A549 (cell line): ENCODE results near the gene MICOS13.

Experiments used
- CTCF ChIP-seq: fragments of >200 bp; sonication (Bioruptor Twin); formaldehyde crosslinking; IDR thresholded peaks from 3 replicates; pipeline ENCODE4 v1.5.1; 2016
- POLR2A ChIP-seq: IDR thresholded peaks from 2 replicates; pipeline ENCODE4 v1.6.1; 2012; ENCODE audit warnings: mild to moderate bottlenecking, low read length
- TF ChIP-seq, protein P1 (sequence below): IDR thresholded peaks from 2 replicates; pipeline ENCODE4 v1.6.1; 2012
- TF ChIP-seq, protein P2 (sequence below): fragments of 200-600 bp; sonication (generic); IDR thresholded peaks from 2 replicates; pipeline ENCODE4 v1.6.1; 2016; ENCODE audit warnings: antibody characterized with exemption, mild to moderate bottlenecking, moderate library complexity
- TF ChIP-seq, protein P3 (sequence below): fragments of 450-650 bp; IDR thresholded peaks from 2 replicates; pipeline ENCODE4 v1.6.1; 2014; ENCODE audit warnings: antibody characterized with exemption

GRCh38 chr19:5694956-5695648 is 14.8 kb upstream of the MICOS13 start:
- TF ChIP-seq, protein P1, sequence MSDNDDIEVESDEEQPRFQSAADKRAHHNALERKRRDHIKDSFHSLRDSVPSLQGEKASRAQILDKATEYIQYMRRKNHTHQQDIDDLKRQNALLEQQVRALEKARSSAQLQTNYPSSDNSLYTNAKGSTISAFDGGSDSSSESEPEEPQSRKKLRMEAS, result no peak
- TF ChIP-seq, protein P2, sequence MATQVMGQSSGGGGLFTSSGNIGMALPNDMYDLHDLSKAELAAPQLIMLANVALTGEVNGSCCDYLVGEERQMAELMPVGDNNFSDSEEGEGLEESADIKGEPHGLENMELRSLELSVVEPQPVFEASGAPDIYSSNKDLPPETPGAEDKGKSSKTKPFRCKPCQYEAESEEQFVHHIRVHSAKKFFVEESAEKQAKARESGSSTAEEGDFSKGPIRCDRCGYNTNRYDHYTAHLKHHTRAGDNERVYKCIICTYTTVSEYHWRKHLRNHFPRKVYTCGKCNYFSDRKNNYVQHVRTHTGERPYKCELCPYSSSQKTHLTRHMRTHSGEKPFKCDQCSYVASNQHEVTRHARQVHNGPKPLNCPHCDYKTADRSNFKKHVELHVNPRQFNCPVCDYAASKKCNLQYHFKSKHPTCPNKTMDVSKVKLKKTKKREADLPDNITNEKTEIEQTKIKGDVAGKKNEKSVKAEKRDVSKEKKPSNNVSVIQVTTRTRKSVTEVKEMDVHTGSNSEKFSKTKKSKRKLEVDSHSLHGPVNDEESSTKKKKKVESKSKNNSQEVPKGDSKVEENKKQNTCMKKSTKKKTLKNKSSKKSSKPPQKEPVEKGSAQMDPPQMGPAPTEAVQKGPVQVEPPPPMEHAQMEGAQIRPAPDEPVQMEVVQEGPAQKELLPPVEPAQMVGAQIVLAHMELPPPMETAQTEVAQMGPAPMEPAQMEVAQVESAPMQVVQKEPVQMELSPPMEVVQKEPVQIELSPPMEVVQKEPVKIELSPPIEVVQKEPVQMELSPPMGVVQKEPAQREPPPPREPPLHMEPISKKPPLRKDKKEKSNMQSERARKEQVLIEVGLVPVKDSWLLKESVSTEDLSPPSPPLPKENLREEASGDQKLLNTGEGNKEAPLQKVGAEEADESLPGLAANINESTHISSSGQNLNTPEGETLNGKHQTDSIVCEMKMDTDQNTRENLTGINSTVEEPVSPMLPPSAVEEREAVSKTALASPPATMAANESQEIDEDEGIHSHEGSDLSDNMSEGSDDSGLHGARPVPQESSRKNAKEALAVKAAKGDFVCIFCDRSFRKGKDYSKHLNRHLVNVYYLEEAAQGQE, result no peak
- TF ChIP-seq CTCF, result no peak
- TF ChIP-seq, protein P3, sequence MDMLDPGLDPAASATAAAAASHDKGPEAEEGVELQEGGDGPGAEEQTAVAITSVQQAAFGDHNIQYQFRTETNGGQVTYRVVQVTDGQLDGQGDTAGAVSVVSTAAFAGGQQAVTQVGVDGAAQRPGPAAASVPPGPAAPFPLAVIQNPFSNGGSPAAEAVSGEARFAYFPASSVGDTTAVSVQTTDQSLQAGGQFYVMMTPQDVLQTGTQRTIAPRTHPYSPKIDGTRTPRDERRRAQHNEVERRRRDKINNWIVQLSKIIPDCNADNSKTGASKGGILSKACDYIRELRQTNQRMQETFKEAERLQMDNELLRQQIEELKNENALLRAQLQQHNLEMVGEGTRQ, result no peak
- no peak for TF ChIP-seq POLR2A
